Left lung (tissue), 10 donors: ENCODE data around the gene NKD2. TPM values are rescaled to one million over a fixed set of nuclear protein-coding genes. Genes with fewer than 3 reads are reported as not detected.

Experiments used
- ATAC-seq: fragments of 200-7000 bp; cut with Tn5 transposase; one replicate; pipeline ENCODE4 v1.9.1; 2020; ENCODE audit warnings: moderate library complexity
- DNase-seq, 4 donors: peaks; one replicate each; pipeline ENCODE4 v3.0.0-alpha.2; 2013 to 2020
- H3K27ac ChIP-seq, 2 donors: fragments of 200-600 bp; sonication (generic) in 1 of 2; one replicate each; pipeline versions ENCODE4 v1.5.0 to v1.8.0; 2020 to 2021
- H3K27me3 ChIP-seq, 2 donors: fragments of 200-600 bp; sonication (generic) in 1 of 2; one replicate each; pipeline versions ENCODE4 v1.5.0 to v1.8.0; 2020 to 2021
- H3K36me3 ChIP-seq, 2 donors: fragments of 200-600 bp; sonication (generic) in 1 of 2; one replicate each; pipeline versions ENCODE4 v1.5.0 to v1.8.0; 2020 to 2021
- H3K4me1 ChIP-seq, 2 donors: fragments of 200-600 bp; one replicate each; pipeline ENCODE4 v1.8.0; 2021
- H3K4me3 ChIP-seq, 2 donors: fragments of 200-600 bp; sonication (generic) in 1 of 2; one replicate each; pipeline versions ENCODE4 v1.5.0 to v1.8.0; 2020 to 2021; ENCODE audit warnings: mild to moderate bottlenecking in 1 of 2
- H3K9me3 ChIP-seq, 2 donors: fragments of 200-600 bp; sonication (generic) in 1 of 2; one replicate each; pipeline versions ENCODE4 v1.5.0 to v1.8.0; 2020 to 2021
- CTCF ChIP-seq, 2 donors: fragments of 200-600 bp; sonication (generic) in 1 of 2; IDR thresholded peaks; one replicate each; pipeline versions ENCODE4 v1.5.0 to v1.8.0; 2021; ENCODE audit warnings: antibody characterized with exemption in 2 of 2
- intact Hi-C, 2 donors: fragments of 100-400 bp; cut with DNase I; formaldehyde crosslinking; loops; one replicate each; pipeline versions ENCODE4 v1.11.2 to v1.14.2; 2022
- polyA plus RNA-seq, 6 donors: library from polyadenylated mRNA; unstranded; fragments of 120-200 nt; gene quantifications; one replicate each; pipeline ENCODE4 v1.2.1, GENCODE V29; 2013; ENCODE audit not compliant: insufficient read length in 6 of 6
- total RNA-seq, 2 donors: library from RNA; stranded (reverse); fragmentation: NEBNext Ultra II Directional; extraction: Animal tissue kit (Norgen Biotek cat#: 25700); gene quantifications; one replicate each; pipeline ENCODE4 v1.2.1, GENCODE V29; 2021
- donor health status: DM: no; HTN: yes; CAD: no.
- donor health status: DM: no; HTN: no; CAD: no.

Gene NKD2
- total and polyA plus RNA-seq, 8 donors: 6.3 to 61.5 (median 10.3) TPM

- ATAC-seq: no peak
- Histone ChIP-seq H3K36me3 (peaks cover 0 to 82% of the 10 kb centered on the region in 2 donors), H3K27me3 (no peaks in the 10 kb centered on the region), H3K4me1 (no peaks in the 10 kb centered on the region), H3K27ac (no peak overlapping the region), H3K4me3 (no peak overlapping the region), H3K9me3 (no peaks in the 10 kb centered on the region)
- intact Hi-C loops: no loop called here
- no peak for DNase-seq
- no peak for TF ChIP-seq CTCF (IDR thresholded peaks at IDR 0.05)
These were observed 68.4 kb downstream of the NKD2 start for GRCh38 chr5:1077026-1077425.

- intact Hi-C loops: no loop called here
- TF ChIP-seq CTCF (IDR thresholded peaks at IDR 0.05): no peak
These were observed 69.0 kb downstream of the NKD2 start for GRCh38 chr5:1077491-1078020.

GRCh38 chr5:1078206-1078605, 69.6 kb downstream of the NKD2 start:
- TF ChIP-seq CTCF (IDR thresholded peaks at IDR 0.05): no peak
- DNase-seq (no peak), ATAC-seq (no peak)
- Histone ChIP-seq H3K27me3 (no peaks in the 10 kb centered on the region), H3K4me3 (no peak overlapping the region), H3K36me3 (peaks cover 0 to 83% of the 10 kb centered on the region in 2 donors), H3K9me3 (no peaks in the 10 kb centered on the region), H3K27ac (no peak overlapping the region), H3K4me1 (no peaks in the 10 kb centered on the region)
- intact Hi-C loops: no loop called here

More at GRCh38 chr5:1077491-1078020, 69.0 kb downstream of the NKD2 start:
- Histone ChIP-seq H3K36me3 (peaks cover 0 to 82% of the 10 kb centered on the region in 2 donors), H3K27me3 (no peaks in the 10 kb centered on the region), H3K4me1 (no peaks in the 10 kb centered on the region), H3K9me3 (no peaks in the 10 kb centered on the region), H3K27ac (no peak overlapping the region), H3K4me3 (no peak overlapping the region)
- no peak for ATAC-seq
- DNase-seq: no peak

GRCh38 chr5:1078851-1079250, 70.2 kb downstream of the NKD2 start:
- TF ChIP-seq CTCF (IDR thresholded peaks at IDR 0.05): no peak
- H3K27ac ChIP-seq: no peak overlapping the region
- DNase-seq (no peak), ATAC-seq (no peak)
- no peaks in the 10 kb centered on the region for H3K27me3 ChIP-seq
- no peaks in the 10 kb centered on the region for H3K4me1 ChIP-seq
- H3K9me3 ChIP-seq: no peaks in the 10 kb centered on the region
- H3K4me3 ChIP-seq: no peak overlapping the region
- intact Hi-C loops: no loop called here
- H3K36me3 ChIP-seq: peaks cover 0 to 83% of the 10 kb centered on the region in 2 donors

GRCh38 chr5:1079486-1079885, 70.9 kb downstream of the NKD2 start:
- no peak for ATAC-seq
- Histone ChIP-seq H3K27me3 (no peaks in the 10 kb centered on the region), H3K36me3 (peaks cover 0 to 83% of the 10 kb centered on the region in 2 donors), H3K4me1 (no peaks in the 10 kb centered on the region), H3K4me3 (no peak overlapping the region), H3K9me3 (no peaks in the 10 kb centered on the region), H3K27ac (no peak overlapping the region)
- intact Hi-C loops: no loop called here
- DNase-seq: no peak
- no peak for TF ChIP-seq CTCF (IDR thresholded peaks at IDR 0.05)
